Cardiac muscle cell (in vitro differentiated cells and primary cell): ENCODE measurements around the gene TMEM41B. TPM values are rescaled to one million over a fixed set of nuclear protein-coding genes. Genes with fewer than 3 reads are reported as not detected.
"Not testable (repeated sequence)": the region's sequence is repeated elsewhere in the genome, so short reads cannot be mapped to it uniquely, and the experiment has no call there.

Experiments
- DNase-seq, 2 donors: peaks; one replicate each; pipeline versions ENCODE4 v3.0.0 to v3.0.0-alpha.2; 2010 to 2017; ENCODE audit warnings: low read depth in 1 of 2, low spot score in 1 of 2
- H3K27ac ChIP-seq: fragments of 200-600 bp; sonication (generic); 2 replicates; pipeline ENCODE4 v1.5.1; 2016
- H3K27me3 ChIP-seq: fragments of 200-600 bp; sonication (generic); 2 replicates; pipeline ENCODE4 v1.6.0; 2016; ENCODE audit warnings: control low read depth
- H3K36me3 ChIP-seq: fragments of 200-600 bp; sonication (generic); 2 replicates; pipeline ENCODE4 v1.5.1; 2016; ENCODE audit warnings: control low read depth
- H3K4me1 ChIP-seq: fragments of 200-600 bp; sonication (generic); 2 replicates; pipeline ENCODE4 v1.8.1; 2017; ENCODE audit warnings: low read depth, mild to moderate bottlenecking, mixed run types
- H3K4me3 ChIP-seq: fragments of 200-600 bp; sonication (generic); 2 replicates; pipeline ENCODE4 v1.5.1; 2016; ENCODE audit warnings: mild to moderate bottlenecking
- H3K9me3 ChIP-seq: fragments of 200-600 bp; sonication (generic); 2 replicates; pipeline ENCODE4 v1.5.1; 2017; ENCODE audit warnings: low read depth, mild to moderate bottlenecking, control low read depth
- polyA plus RNA-seq: library from polyadenylated mRNA; unstranded; fragments of >200 nt; fragmentation: Nextera tagmentation; extraction: Ambion mirVana; gene quantifications from 2 replicates; pipeline ENCODE4 v1.2.1, GENCODE V29; 2016
- total RNA-seq: library from RNA; depleted of rRNA; stranded (reverse); fragments of >200 nt; gene quantifications from 2 replicates; pipeline ENCODE4 v1.2.3, GENCODE V29; 2016
- TF ChIP-seq, protein P1 (sequence below): IDR thresholded peaks from 2 replicates; pipeline ENCODE4 v1.5.1; 2012; ENCODE audit warnings: low read depth, mild to moderate bottlenecking, low read length

Gene TMEM41B
- total and polyA plus RNA-seq, 2 experiments from 2014 or later = 63.3 to 77.0 TPM

DNA sequence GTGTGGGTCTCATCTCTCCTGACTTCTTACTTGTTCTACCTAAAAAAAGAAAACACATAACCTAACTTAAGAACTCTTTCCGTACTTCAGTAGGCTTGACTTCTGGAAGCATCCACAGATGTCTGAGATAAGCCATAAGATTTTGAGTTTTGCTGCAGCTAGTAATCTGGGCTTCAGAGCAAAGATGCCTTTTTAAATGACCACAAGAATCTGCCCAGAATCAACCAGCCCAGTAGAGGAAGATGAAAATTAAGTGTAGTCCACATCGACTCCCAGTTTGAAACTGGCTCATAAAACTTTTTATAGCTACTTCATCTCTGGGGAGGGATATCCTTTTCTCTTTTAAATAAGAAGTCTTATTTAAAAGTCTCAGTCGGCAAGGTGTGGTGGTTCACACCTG lies 60.0 kb downstream of the TMEM41B start:
- Histone ChIP-seq H3K27me3 (no peaks in the 10 kb centered on the region), H3K27ac (peak overlapping the region; percentile 23), H3K4me1 (peaks cover 6% of the 10 kb centered on the region), H3K4me3 (no peak overlapping the region), H3K9me3 (no peaks in the 10 kb centered on the region), H3K36me3 (peaks cover 6% of the 10 kb centered on the region)
- TF ChIP-seq, protein P1, sequence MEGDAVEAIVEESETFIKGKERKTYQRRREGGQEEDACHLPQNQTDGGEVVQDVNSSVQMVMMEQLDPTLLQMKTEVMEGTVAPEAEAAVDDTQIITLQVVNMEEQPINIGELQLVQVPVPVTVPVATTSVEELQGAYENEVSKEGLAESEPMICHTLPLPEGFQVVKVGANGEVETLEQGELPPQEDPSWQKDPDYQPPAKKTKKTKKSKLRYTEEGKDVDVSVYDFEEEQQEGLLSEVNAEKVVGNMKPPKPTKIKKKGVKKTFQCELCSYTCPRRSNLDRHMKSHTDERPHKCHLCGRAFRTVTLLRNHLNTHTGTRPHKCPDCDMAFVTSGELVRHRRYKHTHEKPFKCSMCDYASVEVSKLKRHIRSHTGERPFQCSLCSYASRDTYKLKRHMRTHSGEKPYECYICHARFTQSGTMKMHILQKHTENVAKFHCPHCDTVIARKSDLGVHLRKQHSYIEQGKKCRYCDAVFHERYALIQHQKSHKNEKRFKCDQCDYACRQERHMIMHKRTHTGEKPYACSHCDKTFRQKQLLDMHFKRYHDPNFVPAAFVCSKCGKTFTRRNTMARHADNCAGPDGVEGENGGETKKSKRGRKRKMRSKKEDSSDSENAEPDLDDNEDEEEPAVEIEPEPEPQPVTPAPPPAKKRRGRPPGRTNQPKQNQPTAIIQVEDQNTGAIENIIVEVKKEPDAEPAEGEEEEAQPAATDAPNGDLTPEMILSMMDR = no peak
- DNase-seq = no peak

DNA sequence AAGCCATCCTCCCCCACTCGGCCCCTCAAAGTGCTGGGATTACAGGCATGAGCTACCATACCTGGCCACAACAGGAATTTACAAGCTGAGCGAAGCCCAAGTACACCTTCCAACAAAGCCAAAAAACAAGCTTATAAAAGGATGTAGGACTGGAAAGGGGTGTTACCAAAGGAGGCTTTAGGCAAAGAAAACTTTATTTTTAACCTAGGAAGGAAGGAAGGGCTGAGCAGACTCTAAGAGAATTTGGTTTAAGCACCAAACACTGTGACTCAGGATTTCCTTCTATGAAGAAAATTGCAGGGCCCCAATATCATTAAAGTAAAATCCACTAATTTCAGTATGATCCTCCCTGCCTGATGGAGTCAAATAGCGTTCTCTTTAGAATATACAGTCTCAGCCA lies 61.3 kb downstream of the TMEM41B start:
- Histone ChIP-seq H3K36me3 (peaks cover 6% of the 10 kb centered on the region), H3K27me3 (no peaks in the 10 kb centered on the region), H3K4me1 (peaks cover 6% of the 10 kb centered on the region), H3K9me3 (no peaks in the 10 kb centered on the region), H3K4me3 (no peak overlapping the region), H3K27ac (peak overlapping the region; percentile 31)
- no peak for DNase-seq
- TF ChIP-seq, protein P1 = no peak

DNA sequence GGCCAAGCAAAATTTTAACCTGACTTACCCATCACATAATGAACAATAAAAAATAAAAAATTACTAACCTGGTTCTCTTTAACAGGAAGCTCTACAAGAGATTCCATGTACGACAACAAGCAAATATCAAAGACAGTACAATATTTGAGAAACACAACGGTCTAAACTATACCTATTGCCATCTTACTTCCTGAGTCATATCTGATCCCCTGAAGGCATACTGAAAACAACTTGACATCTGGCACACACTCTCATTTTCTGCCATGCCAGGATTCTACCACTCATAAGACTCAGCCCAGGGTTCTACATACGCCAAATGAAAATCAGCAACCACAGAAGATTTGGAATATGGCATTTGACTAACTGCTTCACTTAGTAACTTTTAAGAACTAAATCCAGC lies 63.1 kb downstream of the TMEM41B start:
- Histone ChIP-seq H3K36me3 (peaks cover 6% of the 10 kb centered on the region), H3K4me1 (peaks cover 6% of the 10 kb centered on the region), H3K9me3 (no peaks in the 10 kb centered on the region), H3K27ac (no peak overlapping the region), H3K27me3 (no peaks in the 10 kb centered on the region), H3K4me3 (no peak overlapping the region)
- TF ChIP-seq, protein P1 = no peak
- DNase-seq = no peak

DNA sequence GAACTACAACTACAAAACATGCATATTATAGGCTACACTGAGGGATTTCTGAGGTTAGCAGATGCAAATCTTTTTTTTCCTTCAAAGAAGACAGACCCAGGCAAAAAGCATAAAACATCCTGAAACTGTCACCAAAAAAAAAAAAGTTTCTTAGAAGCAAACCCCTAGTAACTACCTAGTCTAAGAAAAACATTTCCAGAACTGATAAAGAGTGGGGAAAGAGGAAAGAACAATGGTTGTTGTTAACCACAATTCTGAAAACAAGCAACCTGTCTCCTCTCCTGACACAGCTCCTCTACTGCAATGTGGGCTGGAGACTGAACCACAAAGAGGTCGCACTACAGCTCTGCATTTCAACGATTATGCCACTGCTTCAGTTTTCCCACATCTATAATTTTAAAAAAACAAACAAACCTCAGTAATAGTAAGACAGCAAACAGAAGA lies 64.2 kb downstream of the TMEM41B start:
- Histone ChIP-seq H3K4me1 (peaks cover 6% of the 10 kb centered on the region), H3K4me3 (no peak overlapping the region), H3K36me3 (peaks cover 1% of the 10 kb centered on the region), H3K27me3 (no peaks in the 10 kb centered on the region), H3K9me3 (no peaks in the 10 kb centered on the region), H3K27ac (peak overlapping the region; percentile 78)
- TF ChIP-seq, protein P1 = no peak
- DNase-seq = peak in 1 of 2 donors; percentile 65

DNA sequence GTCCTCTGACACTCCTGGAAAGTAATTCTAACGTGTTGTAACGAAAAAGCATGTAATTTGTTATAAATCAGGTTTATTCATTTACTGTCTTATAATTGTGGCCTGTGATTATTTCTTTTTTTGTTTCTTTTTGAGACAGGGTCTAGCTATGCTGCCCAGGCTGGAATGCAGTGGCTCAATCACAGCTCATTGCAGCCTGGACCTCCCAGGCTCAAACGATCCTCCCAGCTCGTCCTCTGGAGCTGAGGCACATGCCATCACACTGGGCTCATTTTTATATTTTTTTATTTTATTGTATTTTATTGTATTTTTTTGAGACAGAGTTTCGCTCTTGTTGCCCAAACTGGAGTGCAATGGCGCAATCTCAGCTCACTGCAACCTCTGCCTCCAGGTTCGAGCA lies 65.1 kb downstream of the TMEM41B start:
- Histone ChIP-seq H3K27me3 (no peaks in the 10 kb centered on the region), H3K36me3 (no peaks in the 10 kb centered on the region), H3K4me3 (no peak overlapping the region), H3K27ac (no peak overlapping the region), H3K4me1 (peaks cover 6% of the 10 kb centered on the region), H3K9me3 (no peaks in the 10 kb centered on the region)
- no peak for DNase-seq
- TF ChIP-seq, protein P1 = no peak

DNA sequence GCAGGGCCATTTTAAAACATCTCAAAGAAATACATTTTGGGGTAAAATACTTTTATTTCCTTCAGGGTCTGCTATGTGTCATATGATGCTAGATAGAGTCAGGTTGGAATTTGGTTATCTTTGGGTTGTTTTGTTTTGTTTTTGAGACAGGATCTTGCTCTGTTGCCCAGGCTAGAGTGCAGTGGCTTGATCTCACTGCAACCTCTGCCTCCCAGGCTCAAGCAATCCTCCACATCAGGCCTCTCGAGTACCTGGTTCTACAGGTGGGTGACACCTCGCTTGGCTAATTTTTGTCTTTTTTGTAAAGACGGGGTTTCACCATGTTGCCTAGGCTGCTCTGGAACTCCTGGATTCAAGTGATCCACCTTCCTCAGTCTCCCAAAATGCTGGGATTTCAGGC lies 66.5 kb downstream of the TMEM41B start:
- Histone ChIP-seq H3K4me1 (peaks cover 6% of the 10 kb centered on the region), H3K27me3 (no peaks in the 10 kb centered on the region), H3K4me3 (no peak overlapping the region), H3K36me3 (no peaks in the 10 kb centered on the region), H3K27ac (no peak overlapping the region), H3K9me3 (no peaks in the 10 kb centered on the region)
- no peak for DNase-seq
- TF ChIP-seq, protein P1 = no peak

DNA sequence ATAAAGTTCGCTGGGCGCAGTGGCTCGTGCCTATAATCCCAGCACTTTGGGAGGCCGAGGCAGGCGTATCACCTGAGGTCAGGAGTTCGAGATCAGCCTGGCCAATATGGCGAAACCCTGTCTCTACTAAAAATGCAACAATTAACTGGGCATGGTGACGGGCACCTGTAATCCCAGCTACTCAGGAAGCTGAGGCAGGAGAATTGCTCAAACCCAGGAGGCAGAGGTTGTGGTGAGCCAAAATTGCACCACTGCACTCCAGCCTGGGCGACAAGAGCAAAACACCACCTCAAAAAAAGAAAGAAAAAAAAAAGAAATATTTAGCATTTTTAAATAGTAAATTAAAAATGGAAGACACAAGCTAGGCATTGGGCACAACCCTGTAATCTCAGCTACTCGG lies 78.2 kb downstream of the TMEM41B start:
- H3K9me3 ChIP-seq, H3K4me1 ChIP-seq, H3K27ac ChIP-seq, H3K4me3 ChIP-seq, H3K36me3 ChIP-seq, H3K27me3 ChIP-seq, DNase-seq: not testable (repeated sequence)
